Activated T-helper 1 cell treated with Interleukin-2 at 50 U/mL for 16 hours (primary cell): ENCODE results near the gene TKFC.
A peak's percentile ranks its signal among the peaks of the same experiment; 100 is the strongest.

Experiments used
- DNase-seq: peaks from one replicate; pipeline ENCODE4 v3.0.0-alpha.2; 2020; ENCODE audit warnings: low read depth

Gene TKFC

GRCh38 chr11:61332797-61333549 is at the start of gene TKFC, which contains the start of gene DDB1:
TKFC (plus strand) TSS chr11:61333228; CDS start chr11:61334729, 1,501 bp downstream.
DDB1 (minus strand) TSS chr11:61333105; CDS start chr11:61332968, 137 bp downstream.
- DNase-seq: peak; percentile 97

GRCh38 chr11:61283613-61284012 is 49.4 kb upstream of the TKFC start:
- no peak for DNase-seq

GRCh38 chr11:61287338-61287977 is 45.6 kb upstream of the TKFC start:
- DNase-seq: no peak

- DNase-seq: no peak
These were observed 41.9 kb upstream of the TKFC start for GRCh38 chr11:61290905-61291690.

GRCh38 chr11:61292356-61292755 is 40.7 kb upstream of the TKFC start:
- no peak for DNase-seq

GRCh38 chr11:61293867-61294716 is 38.9 kb upstream of the TKFC start:
- DNase-seq: no peak

- DNase-seq: peak; percentile 33
These were observed 38.1 kb upstream of the TKFC start, which contains the start of gene VWCE for GRCh38 chr11:61294717-61295595. VWCE (minus strand) TSS chr11:61295316; CDS start chr11:61295037, 279 bp downstream.

- DNase-seq: no peak
These were observed 37.5 kb upstream of the TKFC start for GRCh38 chr11:61295596-61295926.

GRCh38 chr11:61297341-61297740 is 35.7 kb upstream of the TKFC start:
- DNase-seq: no peak

GRCh38 chr11:61297746-61298145 is 35.3 kb upstream of the TKFC start:
- no peak for DNase-seq

- DNase-seq: no peak
These were observed 34.3 kb upstream of the TKFC start for GRCh38 chr11:61298663-61299244.

- DNase-seq: no peak
These were observed 30.5 kb upstream of the TKFC start for GRCh38 chr11:61302550-61302949.

- DNase-seq: no peak
These were observed 29.3 kb upstream of the TKFC start for GRCh38 chr11:61303725-61304124.

- no peak for DNase-seq
These were observed 27.6 kb upstream of the TKFC start for GRCh38 chr11:61305417-61305816.

- no peak for DNase-seq
These were observed 26.8 kb upstream of the TKFC start for GRCh38 chr11:61306221-61306620.

- no peak for DNase-seq
These were observed 25.7 kb upstream of the TKFC start for GRCh38 chr11:61307354-61307753.

GRCh38 chr11:61309141-61309540 is 23.9 kb upstream of the TKFC start:
- DNase-seq: no peak

- DNase-seq: no peak
These were observed 23.3 kb upstream of the TKFC start for GRCh38 chr11:61309739-61310138.

GRCh38 chr11:61310749-61311148 is 22.3 kb upstream of the TKFC start:
- no peak for DNase-seq

- no peak for DNase-seq
These were observed 17.8 kb upstream of the TKFC start for GRCh38 chr11:61315260-61315659.
